Skeletal muscle satellite cell (primary cell): ENCODE results near the gene FAM151B.

Source experiments
- H3K27me3 ChIP-seq: 2 replicates; pipeline ENCODE4 v1.7.0; 2013; ENCODE audit warnings: low read length; ENCODE audit not compliant: control insufficient read depth, insufficient read depth
- H3K36me3 ChIP-seq: 2 replicates; pipeline ENCODE4 v1.7.0; 2013; ENCODE audit warnings: mild to moderate bottlenecking, control low read depth, low read length; ENCODE audit not compliant: insufficient read depth
- H3K4me1 ChIP-seq: 2 replicates; pipeline ENCODE4 v1.7.0; 2013; ENCODE audit warnings: low read length; ENCODE audit not compliant: control insufficient read depth, insufficient read depth
- H3K4me2 ChIP-seq: 2 replicates; pipeline ENCODE4 v1.7.0; 2013; ENCODE audit warnings: mild to moderate bottlenecking, low read length
- H3K4me3 ChIP-seq: 2 replicates; pipeline ENCODE4 v1.7.0; 2013; ENCODE audit warnings: low read length
- H3K9ac ChIP-seq: 2 replicates; pipeline ENCODE4 v1.7.0; 2013; ENCODE audit warnings: mild to moderate bottlenecking, low read depth, low read length, moderate library complexity
- H3K9me3 ChIP-seq: replicated peaks from 2 replicates; pipeline ENCODE4 v1.7.0; 2013; ENCODE audit warnings: mild to moderate bottlenecking, control low read depth, low read length

FAM151B gene

GRCh38 chr5:80592105-80592504, 104.2 kb downstream of the FAM151B start:
- Histone ChIP-seq H3K4me2 (no peak overlapping the region), H3K9ac (no peak overlapping the region), H3K36me3 (no peaks in the 10 kb centered on the region), H3K27me3 (no peaks in the 10 kb centered on the region), H3K4me3 (no peak overlapping the region), H3K4me1 (no peaks in the 10 kb centered on the region), H3K9me3 (no peaks in the 10 kb centered on the region)
